Left renal cortex interstitium (tissue), 4 donors: ENCODE data around the gene STAT1. TPM values are rescaled to one million over a fixed set of nuclear protein-coding genes. Genes with fewer than 3 reads are reported as not detected.

Experiments
- DNase-seq, 4 donors: peaks; one replicate each; pipeline ENCODE4 v3.0.0-alpha.2; 2013; ENCODE audit warnings: low read depth in 4 of 4, low spot score in 2 of 4, missing footprints in 1 of 4
- polyA plus RNA-seq, 4 donors: library from polyadenylated mRNA; unstranded; fragments of 120-200 nt; gene quantifications; one replicate each; pipeline ENCODE4 v1.2.1, GENCODE V29; 2013; ENCODE audit not compliant: insufficient read length in 4 of 4

STAT1 gene
- polyA plus RNA-seq, 4 donors: 129 to 141 (median 138) TPM

GRCh38 chr2:190986221-190986953 lies 27.6 kb downstream of the STAT1 start:
- no peak for DNase-seq

- no peak for DNase-seq
Observed at GRCh38 chr2:190984595-190984994, 29.4 kb downstream of the STAT1 start.

GRCh38 chr2:190982262-190983034 lies 31.5 kb downstream of the STAT1 start:
- DNase-seq: no peak

- no peak for DNase-seq
Observed at GRCh38 chr2:190981733-190982132, 32.2 kb downstream of the STAT1 start.

- peak in 1 of 4 donors; percentile 7 for DNase-seq
Observed at GRCh38 chr2:190981333-190981732, 32.6 kb downstream of the STAT1 start.

- DNase-seq: peak in 2 of 4 donors; percentile 11 to 19
Observed at GRCh38 chr2:190980630-190981209, 33.3 kb downstream of the STAT1 start.

- DNase-seq: peak; percentile 68 to 84 (median 77)
Observed at GRCh38 chr2:190979906-190980629, 33.9 kb downstream of the STAT1 start.

GRCh38 chr2:190978389-190979053 lies 35.5 kb downstream of the STAT1 start:
- DNase-seq: no peak

- no peak for DNase-seq
Observed at GRCh38 chr2:190977505-190977904, 36.5 kb downstream of the STAT1 start.

- DNase-seq: no peak
Observed at GRCh38 chr2:190976521-190976920, 37.5 kb downstream of the STAT1 start.

- no peak for DNase-seq
Observed at GRCh38 chr2:190974629-190975361, 39.2 kb downstream of the STAT1 start.

GRCh38 chr2:190973726-190974628 lies 40.0 kb downstream of the STAT1 start:
- no peak for DNase-seq

GRCh38 chr2:190973262-190973661 lies 40.7 kb downstream of the STAT1 start:
- no peak for DNase-seq

- DNase-seq: no peak
Observed at GRCh38 chr2:190972846-190973245, 41.1 kb downstream of the STAT1 start.

GRCh38 chr2:190972213-190972612 lies 41.8 kb downstream of the STAT1 start:
- no peak for DNase-seq

GRCh38 chr2:190970873-190971506 lies 43.0 kb downstream of the STAT1 start:
- no peak for DNase-seq

- no peak for DNase-seq
Observed at GRCh38 chr2:190970160-190970559, 43.8 kb downstream of the STAT1 start.

- DNase-seq: no peak
Observed at GRCh38 chr2:190968522-190968921, 45.4 kb downstream of the STAT1 start.
